ENCODE measurements around the gene TSC22D1. TPM values are rescaled to one million over a fixed set of nuclear protein-coding genes. Genes with fewer than 3 reads are reported as not detected.

The TSC22D1 gene
- total and polyA plus RNA-seq, 4 donors, result 21.0 to 43.5 (median 37.0) TPM

- no peaks in the 10 kb centered on the region for H3K36me3 ChIP-seq (ENCODE audit: control insufficient read depth in 4 of 4, insufficient read depth in 3 of 4, low read depth in 1 of 4, low read length in 3 of 4)
- TF ChIP-seq CTCF (IDR thresholded peaks at IDR 0.05; ENCODE audit: low read depth, low read length, missing input control), result no peak
- no peak for TF ChIP-seq RXRA (IDR thresholded peaks at IDR 0.05)
- TF ChIP-seq EGR1 (IDR thresholded peaks at IDR 0.05; ENCODE audit: low read depth in 2 of 2), result no peak
- no peak for TF ChIP-seq SP1 (IDR thresholded peaks at IDR 0.05)
- TF ChIP-seq REST (IDR thresholded peaks at IDR 0.05), result no peak
- TF ChIP-seq FOXA2 (IDR thresholded peaks at IDR 0.05), result no peak
- no peak for TF ChIP-seq ZBTB33 (IDR thresholded peaks at IDR 0.05)
- no peak for TF ChIP-seq RAD21 (IDR thresholded peaks at IDR 0.05)
- no peak for TF ChIP-seq TAF1 (conservative IDR thresholded peaks at IDR 0.05)
- no peak for TF ChIP-seq GABPA (IDR thresholded peaks at IDR 0.05 in 1 of 2, conservative IDR thresholded peaks at IDR 0.05 in 1 of 2)
- no peak for TF ChIP-seq YY1 (IDR thresholded peaks at IDR 0.05)
- TF ChIP-seq HNF4A (conservative IDR thresholded peaks at IDR 0.05), result no peak
- no peak for TF ChIP-seq NR2F2 (IDR thresholded peaks at IDR 0.05)
- no peak for TF ChIP-seq JUND (IDR thresholded peaks at IDR 0.05)
- TF ChIP-seq FOXA1 (IDR thresholded peaks at IDR 0.05), result no peak
- TF ChIP-seq HNF4G (IDR thresholded peaks at IDR 0.05), result no peak
- no peak for TF ChIP-seq MAX (IDR thresholded peaks at IDR 0.05)
- TF ChIP-seq ATF3 (IDR thresholded peaks at IDR 0.05), result no peak
- no peak for DNase-seq (ENCODE audit: low spot score)
- no peak overlapping the region for H3K9ac ChIP-seq (ENCODE audit: low read depth in 1 of 2, low read length in 2 of 2)
- no peak overlapping the region for H3K27ac ChIP-seq (ENCODE audit: low read depth in 1 of 2, low read length in 2 of 2)
- H3K27me3 ChIP-seq (ENCODE audit: control insufficient read depth in 4 of 4, insufficient read depth in 4 of 4, low read length in 3 of 4), result no peaks in the 10 kb centered on the region
- no peaks in the 10 kb centered on the region for H3K4me1 ChIP-seq (ENCODE audit: control insufficient read depth in 4 of 4, insufficient read depth in 4 of 4, low read length in 3 of 4)
- no peaks in the 10 kb centered on the region for H3K9me3 ChIP-seq (ENCODE audit: control insufficient read depth in 4 of 4, low read length in 3 of 4)
- whole genome bisulfite sequencing, result 94% methylated on average over 3 of the region's 3 CpGs
- H3K4me3 ChIP-seq (ENCODE audit: low read depth in 1 of 3, low read length in 3 of 3), result no peak overlapping the region
Measured at GRCh38 chr13:44498502-44498901, 77.6 kb downstream of the TSC22D1 start.
